ENCODE data around the gene RAC2. TPM values are rescaled to one million over a fixed set of nuclear protein-coding genes. Genes with fewer than 3 reads are reported as not detected.
A peak's percentile ranks its signal among the peaks of the same experiment; 100 is the strongest.
"Not testable (repeated sequence)": the region's sequence is repeated elsewhere in the genome, so short reads cannot be mapped to it uniquely, and the experiment has no call there.

Gene RAC2
- total RNA-seq, 1 donor from 2014 or later, result not detected

DNA sequence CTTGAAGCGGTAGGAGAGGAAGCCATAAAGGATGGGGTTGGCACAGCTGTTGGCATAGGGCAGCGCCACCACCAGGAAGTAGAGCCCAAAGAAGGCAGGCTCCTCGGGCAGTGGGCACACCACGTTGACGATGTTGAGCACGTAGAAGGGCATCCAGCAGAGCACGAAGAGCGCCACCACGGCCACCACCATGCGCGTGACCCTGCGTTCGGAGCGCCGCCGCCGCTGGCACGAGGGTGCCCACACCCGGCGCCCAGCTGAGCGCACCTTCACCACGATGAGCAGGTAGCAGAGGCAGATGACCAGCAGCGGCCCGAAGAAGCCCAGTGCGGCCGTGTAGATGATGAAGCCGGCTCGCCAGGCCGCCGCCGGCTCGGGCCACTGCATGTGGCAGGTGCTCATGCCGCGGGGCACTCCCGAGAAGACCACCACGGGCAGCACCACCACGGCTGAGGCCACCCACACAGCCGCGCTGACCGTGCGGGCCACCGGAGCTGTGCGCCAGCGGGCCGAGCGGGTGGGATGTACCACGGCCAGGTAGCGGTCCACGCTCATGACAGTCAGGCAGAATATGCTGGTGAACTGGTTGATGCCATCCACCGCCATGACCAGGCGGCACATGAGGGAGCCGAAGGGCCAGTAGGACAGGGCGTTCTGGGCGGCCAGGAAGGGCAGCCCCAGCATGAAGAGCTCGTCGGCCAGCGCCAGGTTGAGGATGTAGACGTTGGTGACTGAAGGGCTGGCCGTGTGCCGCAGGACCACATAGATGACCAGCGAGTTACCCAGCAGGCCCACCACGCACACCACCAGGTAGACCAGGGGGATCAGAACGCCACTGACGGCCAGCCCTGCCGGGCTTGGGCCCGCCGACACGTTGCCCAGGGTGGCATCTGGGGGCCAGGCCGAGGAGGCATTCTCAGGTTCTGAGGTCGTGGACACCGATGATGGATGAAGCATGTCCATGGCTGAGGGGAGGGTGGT lies 36.9 kb downstream of the RAC2 start:
- no peak for DNase-seq (ENCODE audit: low read depth)

DNA sequence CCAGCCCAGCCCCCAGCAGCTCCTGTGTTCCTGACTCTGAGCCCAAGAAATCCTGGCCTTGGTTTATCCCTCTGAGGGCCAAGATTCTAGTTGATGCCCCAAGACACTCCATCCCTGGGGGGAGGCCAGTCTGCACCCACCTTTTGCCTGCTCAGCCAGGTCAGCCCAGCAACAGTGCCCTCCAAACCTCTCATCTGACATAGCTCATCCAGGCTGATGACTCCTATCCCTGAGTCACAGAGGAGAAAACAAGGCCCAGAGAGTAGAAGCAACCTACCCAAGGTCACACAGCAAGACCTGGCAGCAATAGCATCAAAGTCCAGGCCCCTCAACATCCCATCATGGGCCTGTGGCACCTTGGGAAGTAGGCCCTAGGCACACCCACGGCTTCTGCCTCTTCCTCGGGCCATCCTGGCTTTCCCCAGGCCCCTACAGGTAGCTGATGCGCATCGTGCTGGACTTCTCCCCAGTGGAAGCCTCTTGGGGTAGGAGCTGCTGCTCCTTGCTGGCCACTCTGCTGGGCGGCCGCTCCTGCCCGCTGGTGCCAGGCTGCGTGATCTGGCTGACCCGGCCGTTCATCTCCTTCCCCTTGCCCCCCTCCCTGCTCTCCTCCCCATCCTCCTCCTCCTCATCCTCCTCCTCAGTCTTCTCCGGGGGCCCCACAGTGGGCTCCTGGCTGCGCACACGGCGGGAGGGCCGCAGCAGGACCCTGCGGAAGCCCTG lies 37.8 kb downstream of the RAC2 start:
- DNase-seq (ENCODE audit: low read depth), result no peak

DNA sequence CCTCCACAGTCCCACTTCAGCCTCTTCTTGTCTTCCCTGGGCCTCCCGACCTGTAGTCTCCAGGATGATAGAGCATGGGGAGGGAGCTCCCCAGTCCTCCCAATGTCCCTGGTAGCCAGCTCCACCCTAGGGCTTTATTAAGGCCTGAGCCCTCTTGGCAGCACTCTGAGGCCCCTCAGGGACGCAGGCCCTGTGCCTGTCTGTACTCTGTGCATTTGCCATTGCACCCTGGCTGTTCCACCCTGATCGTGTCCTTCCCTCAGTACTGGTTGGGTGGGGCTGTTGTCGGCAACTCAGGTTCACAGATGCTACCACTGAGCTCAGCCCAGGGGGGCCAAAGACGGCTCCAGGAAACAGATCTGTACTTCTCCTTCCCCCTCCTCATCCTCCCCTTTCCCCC lies 39.0 kb downstream of the RAC2 start:
- DNase-seq (ENCODE audit: low read depth), result no peak

DNA sequence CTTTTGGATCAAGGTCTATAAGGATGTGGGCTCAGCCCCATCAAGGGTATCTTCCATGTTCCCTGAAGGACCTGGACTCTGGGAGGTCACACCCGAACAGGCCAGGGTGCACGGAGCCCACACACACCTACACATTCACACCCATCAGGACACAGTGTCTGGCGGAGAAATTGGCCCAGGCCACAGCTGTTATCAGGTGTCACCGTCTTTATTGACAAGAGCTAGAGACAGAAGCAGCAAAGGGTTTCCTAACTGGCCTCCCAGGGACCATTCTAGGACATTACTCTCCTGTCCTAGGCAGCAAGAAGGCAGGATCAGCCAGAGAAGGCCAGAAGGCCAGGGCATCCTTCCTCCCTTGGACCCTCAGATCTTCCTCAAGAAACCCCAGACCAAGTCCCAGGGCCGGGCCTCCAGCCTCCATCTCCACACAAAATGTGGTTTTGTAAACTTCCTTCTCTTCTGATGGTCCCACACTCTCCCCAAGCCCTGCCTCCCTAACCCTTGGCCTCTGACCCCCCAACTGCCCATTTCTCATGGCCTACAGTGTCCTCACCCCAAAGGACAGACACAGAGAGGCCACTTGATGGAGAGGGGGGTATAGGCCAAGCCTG lies 39.9 kb downstream of the RAC2 start:
- no peak for DNase-seq (ENCODE audit: low read depth)

DNA sequence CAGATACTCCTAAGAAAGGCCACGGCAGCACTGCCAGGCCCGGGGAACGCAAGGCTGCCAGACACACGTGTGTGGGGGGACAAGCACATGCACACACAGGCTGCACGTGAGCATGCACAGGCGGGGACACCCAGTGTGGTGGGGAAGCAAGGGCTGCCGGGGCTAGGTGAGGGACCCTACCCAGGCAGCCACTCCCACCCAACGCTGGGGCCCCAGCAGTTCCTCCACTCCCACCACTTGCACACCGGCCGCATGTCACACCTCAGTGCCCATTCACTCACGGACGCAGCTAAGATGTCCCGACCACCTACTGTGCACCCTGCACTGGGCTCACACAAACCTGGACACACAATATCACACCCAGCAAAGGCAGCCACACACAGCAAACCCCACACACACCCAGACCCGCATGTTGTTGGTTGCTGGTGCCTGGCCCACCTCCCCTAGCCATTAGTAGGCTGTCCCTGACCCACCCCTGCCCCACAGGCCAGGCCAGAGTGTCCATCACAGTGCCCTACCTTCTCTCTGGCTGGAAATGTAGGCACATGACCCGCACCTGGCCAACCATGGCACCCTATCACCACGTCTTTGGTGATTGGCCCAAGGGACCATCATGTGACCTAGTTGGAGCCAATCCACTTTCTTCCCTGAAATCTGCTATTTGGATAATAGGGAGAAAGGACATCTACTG lies 40.6 kb downstream of the RAC2 start:
- DNase-seq (ENCODE audit: low read depth), result no peak

DNA sequence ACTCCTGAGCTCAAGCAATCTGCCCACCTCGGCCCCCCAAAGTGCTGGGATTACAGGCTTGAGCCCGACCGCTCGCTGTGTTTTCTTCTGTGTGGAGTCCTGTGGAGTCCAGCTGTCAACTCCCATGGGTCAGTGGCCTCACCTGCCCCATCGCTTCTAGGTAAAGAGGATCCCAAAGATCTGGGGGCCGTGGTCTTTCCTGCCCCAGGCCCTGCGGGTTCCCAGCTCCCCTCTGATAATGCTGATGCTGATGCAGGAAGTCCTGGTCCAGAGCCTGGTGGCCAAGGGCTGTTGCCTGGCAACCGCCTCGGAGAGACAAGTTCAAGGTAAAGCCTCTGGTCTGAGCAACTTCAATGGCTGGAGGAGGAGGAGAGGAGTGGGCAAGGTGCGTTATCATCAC lies 41.4 kb downstream of the RAC2 start:
- DNase-seq (ENCODE audit: low read depth), result no peak

DNA sequence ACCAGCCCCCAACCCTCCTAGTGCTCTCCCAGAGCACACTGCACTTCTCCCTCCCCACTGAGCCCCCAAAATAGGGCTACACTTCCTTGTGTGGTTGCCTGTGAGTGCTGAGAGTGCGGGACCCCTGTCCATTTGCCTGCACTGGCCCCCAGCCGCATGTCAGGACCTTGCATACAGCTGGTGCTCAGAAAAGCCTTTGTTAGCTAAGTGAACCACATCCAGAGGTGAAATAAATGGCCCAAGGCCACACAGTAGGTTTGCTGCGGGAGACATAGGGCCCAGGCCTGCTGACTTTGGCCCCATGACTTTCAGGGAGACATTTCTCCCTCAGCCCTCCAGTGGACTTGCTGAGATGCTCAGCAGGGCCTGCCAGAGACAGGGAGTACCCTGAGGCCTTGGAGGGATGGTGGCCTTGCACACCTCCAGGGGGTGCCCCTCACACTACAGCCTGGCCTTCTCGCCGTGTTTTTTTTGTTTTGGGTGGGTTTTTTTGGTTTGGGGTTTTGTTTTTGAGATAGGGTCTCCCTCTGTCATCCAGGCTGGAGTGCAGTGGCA lies 42.0 kb downstream of the RAC2 start:
- no peak for DNase-seq (ENCODE audit: low read depth)

DNA sequence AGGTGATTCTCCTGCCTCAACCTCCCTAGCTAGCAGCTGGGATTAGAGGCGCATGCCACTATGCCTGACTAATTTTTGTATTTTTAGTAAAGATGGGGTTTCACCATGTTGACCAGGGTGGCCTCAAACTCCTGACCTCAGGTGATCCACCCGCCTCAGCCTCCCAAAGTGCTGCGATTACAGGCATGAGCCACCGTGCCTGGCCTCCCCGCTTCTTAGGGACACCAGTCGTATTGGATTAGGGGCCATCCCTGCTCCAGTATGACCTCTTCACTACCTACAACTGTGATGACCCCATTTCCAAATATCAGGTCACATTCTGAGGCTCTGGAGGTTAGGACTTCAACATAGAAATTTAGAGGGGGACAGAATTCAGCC lies 42.6 kb downstream of the RAC2 start:
- DNase-seq (ENCODE audit: low read depth), result not testable (repeated sequence)

DNA sequence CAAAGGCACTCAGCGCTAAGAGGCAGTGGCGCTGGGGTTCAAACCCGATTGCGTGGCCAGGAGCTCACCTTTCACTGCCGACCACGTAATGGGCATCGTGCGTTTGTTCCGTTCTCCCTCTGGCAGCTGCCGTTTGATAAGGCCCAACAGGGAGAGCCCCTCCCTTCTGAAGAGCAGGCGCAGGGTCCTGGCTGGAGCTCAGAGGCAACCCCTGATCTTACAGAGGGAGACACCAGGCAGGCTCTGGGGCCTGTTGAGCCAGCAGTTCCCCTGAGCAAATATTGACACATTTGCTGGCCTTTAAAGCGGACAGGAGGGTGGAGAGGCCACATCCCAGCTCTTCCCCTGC lies 44.3 kb downstream of the RAC2 start:
- DNase-seq (ENCODE audit: low read depth), result no peak

DNA sequence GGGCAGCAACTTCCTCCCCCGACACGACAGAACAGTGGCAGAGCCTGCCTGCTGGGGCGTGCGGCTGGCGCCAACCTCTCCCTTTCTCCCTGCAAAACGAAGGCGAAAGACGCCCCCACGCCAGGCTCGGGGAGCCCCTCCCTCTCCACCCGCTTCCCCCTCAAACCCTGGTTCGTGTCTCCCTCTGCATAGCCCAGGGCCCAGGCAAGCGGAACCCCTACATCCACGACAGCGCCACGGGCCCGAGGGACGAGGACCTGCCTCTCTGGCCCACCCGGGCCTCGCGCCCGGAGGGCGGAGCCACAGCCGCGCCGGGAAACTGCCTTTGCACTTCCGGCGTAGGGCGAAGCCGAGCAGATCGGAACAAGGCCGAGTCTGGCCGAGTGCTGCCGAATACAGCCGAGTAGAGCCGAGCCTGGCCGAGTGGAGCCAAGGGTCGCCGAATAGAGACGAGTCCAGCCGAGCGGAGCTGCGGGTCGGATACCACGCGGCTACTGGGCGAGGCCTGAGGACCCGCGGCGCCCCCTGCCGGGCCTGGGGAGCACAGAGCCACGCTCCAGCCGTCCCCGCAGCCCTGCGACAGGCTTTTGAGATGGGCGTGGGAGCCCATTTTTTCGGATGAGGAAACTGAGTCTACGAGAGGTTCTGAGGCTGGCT lies 44.8 kb downstream of the RAC2 start:
- peak; percentile 98 for DNase-seq (ENCODE audit: low read depth)

DNA sequence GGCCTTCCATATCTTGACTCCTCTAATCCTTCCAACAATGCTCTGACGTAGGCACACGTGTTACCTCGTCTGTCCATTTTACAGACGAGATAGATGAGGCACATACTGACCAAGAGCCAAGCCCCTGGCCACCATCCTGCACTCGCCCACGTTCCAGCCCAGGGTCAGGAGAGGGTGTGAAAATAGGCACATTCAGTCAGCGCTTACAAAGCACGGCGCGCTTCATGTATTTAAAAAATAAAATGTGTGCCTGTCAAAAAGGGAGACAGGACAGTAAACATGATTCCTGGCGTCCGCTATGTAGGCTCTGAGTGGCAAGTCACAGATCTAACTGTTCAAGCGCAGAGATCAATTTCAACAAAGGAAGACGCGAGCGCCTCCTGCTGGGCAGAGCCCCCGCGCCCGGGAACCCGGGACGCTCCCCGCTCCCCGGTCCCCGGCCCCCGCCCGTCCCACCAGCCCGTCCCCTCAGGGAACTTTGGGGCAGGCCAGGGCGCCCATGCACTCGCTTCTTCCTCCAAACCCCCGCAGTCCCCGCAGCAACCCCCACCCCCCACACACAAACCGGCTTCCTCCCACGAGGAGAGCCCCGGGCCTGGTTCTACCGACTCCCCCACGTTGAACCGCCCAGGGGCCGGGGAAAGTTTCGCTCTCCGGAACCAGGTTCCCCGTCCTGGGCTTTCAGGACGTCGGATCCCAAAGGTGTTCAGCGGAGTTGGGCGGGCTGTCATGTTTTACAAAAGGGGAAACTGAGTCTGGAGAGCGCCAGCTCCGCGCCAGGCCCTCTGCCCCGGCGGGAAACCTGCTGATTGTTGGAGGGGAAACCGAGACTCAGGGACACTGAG lies 45.6 kb downstream of the RAC2 start:
- peak; percentile 82 for DNase-seq (ENCODE audit: low read depth)

DNA sequence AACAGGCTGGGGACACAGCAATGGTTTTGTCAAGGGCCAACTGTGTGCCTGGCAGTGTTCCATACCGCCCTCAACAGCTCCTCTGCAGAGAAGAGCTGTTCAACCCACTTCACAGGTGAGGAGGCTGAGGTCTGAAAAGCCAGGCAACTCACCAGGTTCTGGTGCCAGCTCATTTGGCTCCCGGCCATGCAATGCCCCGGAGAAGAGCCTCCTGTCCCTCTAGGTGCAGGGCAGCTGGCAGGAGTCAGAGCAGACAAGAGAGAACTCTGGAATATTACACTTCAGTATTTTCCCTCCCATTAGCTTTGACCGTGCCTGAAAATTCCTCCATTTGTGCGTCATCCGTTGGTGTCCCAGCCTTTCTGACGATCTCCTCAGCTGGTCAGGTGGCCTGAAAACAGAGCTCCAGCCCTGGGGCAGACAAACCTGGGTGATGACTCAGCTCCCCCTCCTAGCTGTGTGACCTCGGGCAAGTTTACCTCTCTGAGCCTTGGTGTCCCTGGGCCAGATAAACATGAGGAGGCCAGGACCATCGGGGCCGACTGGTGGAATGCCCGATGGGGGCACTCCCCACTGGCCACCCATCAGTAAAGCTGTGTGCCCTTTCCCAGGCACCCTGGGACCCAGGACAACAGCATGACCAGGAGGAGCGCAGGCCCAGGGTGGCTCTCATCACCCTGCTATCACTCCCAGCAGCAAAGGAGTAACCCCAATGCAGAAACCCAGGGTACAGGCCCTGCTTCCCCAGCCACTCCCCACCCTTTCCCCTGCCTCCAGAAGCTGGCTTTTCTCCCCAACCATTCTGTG lies 46.4 kb downstream of the RAC2 start:
- peak; percentile 76 for DNase-seq (ENCODE audit: low read depth)

DNA sequence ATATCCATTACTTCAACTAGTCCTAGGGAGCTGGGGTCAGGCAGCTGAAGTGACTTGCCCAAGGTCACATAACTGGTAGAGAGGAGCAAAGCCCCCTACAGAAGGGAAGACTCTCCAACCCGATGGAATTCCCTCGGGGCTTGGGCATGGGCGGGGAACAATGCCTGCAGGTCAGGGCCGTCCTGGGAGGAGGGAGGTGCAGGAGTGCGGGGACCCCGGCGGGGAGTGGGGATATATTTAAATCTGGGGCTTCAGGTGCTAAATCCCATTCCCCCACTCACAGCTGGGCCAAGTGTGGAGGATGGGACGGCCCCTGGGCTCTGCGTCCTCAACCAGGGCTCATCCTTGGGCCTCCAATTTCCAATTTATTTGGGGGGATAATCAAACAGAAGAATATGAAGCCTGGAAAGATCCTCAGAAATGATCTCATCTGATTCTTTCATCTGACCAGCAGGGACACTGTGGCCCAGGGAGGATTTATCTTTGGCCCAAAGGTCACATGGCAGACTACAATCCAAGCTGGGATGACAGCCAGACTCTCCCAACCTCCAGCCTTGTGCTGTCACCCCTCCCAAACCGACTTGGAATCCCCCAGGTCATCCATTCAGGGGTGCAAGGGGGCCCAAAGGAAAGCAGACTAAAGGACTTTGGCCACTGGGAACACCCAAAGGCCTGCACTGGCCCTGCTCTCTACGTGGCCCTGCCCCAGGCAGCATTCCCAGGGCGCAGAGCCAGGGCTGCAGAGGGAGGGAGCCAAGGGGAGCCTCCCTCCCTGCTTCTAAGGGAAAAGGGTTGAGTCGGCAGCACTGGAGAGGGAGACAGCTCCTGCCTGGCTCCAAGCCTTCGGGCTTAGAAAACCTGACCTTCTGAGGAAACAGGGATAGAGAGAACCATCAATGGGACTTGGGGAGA lies 47.3 kb downstream of the RAC2 start:
- DNase-seq (ENCODE audit: low read depth), result peak; percentile 81

DNA sequence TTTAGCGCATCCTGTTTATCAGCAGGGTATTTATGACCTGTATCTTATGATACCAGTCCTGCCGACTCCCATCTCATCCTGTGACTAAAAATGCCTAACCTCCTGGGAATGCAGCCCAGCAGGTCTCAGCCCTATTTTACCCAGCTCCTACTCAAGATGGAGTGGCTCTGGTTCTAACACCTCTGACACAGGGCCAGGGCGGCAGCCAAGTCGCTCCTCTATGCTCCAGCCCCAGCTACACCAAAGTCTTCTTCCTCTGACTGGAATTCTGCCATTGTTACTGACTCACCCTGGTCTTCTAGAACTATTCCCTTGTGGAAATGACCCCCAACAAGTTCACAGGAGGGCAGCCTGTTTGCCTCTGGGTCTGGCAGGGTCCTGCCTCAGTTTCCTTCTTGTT lies 48.1 kb downstream of the RAC2 start:
- no peak for DNase-seq (ENCODE audit: low read depth)

DNA sequence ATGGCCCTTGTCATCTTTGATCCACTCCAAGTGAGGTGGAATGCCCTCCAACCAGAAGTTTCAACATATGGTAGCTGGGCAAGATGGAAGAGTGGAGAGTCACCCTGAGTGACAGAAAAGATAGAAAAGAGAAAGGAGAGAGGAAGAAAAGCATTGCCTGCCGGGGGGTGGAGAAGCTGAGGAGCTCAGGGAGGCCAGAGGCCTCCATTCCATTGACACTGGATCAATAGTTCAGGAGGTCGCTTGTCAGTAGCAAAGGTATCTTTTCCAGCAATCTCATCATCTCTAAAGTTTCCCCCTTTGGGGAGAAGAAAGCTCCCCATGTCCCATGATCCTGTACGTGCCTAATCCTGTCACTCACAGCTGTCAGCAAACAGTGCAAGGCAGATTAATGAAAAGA lies 49.3 kb downstream of the RAC2 start:
- DNase-seq (ENCODE audit: low read depth), result no peak

DNA sequence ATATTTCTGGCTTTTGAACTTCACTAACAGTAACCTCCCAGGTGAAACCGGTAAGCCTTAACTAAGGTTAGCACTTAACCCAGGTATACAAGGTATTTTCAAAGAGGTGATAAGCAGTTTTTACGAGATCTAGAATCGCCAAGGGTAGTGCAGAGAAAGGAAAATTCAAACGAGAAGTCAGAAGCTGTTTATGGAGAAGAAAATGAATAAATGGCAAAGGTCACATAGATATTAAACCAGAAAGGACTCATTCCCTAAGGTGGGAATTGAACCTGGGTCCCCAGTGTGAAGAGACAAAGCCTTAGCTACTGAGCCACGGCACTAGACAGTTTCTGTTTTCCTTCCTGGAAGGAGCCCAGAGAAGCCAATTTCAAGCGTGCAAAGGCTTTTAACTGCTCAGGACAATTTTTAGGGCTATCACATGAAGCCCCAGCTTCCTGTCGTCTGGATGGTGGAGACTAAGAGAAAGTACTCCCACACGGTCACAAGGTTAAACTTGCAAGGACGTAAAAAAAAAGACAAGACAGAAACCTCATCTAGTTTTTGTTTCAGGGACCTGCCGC lies 50.4 kb downstream of the RAC2 start:
- DNase-seq (ENCODE audit: low read depth), result no peak

DNA sequence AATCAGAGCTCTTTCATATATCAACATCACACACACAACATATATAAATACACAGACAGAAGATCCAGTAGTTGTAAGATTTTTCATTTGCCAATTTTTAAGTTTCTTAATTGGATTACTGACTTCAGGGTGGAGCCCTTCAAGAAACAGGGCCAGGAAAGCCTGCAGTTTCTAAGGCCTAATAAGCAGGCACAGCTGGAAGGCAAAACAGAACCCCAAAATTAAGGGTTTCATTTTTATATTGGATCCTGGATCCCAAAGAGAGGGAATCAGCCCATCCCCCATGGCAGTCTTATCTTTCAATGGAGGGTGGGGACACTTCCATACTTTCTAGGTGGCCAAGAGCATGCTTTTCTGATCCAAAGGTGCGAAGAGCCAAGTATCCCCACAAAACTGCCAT lies 51.3 kb downstream of the RAC2 start:
- no peak for DNase-seq (ENCODE audit: low read depth)

DNA sequence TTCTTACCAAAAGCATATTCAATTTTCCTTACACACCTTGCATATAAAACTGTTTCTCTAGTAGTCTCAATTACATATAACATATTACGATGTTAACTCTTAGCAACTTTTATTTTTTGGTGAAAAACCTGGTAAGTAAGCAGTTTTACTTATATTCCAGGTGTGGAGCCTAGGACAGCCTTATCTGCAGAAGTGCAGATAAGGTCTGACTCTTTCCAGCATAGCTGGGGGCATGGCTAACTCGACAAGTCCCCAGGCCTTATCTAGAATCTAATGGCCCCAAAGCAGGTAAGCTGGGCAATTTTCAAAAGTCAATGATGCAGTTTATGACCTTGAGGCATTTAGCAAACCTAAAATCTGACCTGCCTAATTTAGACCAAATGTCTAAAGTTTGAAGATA lies 51.9 kb downstream of the RAC2 start:
- DNase-seq (ENCODE audit: low read depth), result no peak

Measured in myocyte (in vitro differentiated cells).